ENCODE data around the gene ARHGEF12. TPM values are rescaled to one million over a fixed set of nuclear protein-coding genes. Genes with fewer than 3 reads are reported as not detected.

The ARHGEF12 gene
- total RNA-seq, 1 donor from 2014 or later: 59.5 TPM

DNA sequence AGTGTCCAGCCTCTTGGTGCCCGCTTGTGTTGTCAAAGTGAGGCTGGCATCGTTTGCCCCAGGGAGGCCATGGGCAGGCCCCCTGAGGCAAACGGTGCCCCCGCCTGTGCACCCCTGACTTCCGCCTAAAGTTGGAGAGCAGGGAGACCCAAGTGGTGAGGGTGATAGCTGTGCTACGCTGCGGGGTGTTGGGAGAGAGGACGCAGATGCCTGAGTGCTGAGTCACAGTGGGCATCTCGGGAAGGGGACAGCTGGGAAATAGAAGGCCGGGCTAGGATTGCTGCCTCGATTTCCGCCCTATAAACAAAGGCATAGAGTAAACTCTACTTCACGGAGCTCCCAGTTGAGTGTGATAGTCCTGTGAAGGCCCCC, 181.2 kb downstream of the ARHGEF12 start:
- no peak overlapping the region for H3K9ac ChIP-seq (ENCODE audit: low read depth in 1 of 3, low read length in 3 of 3)
- no peak overlapping the region for H3K27ac ChIP-seq (ENCODE audit: low read depth, low read length)
- no peak overlapping the region for H3K4me3 ChIP-seq (ENCODE audit: low read length in 3 of 3)
- peaks cover 14 to 29% (median 18%) of the 10 kb centered on the region in 3 donors for H3K27me3 ChIP-seq (ENCODE audit: control insufficient read depth in 3 of 3, insufficient read depth in 3 of 3, low read length in 3 of 3)
- H3K36me3 ChIP-seq (ENCODE audit: control insufficient read depth in 3 of 3, insufficient read depth in 3 of 3, low read length in 3 of 3): no peaks in the 10 kb centered on the region
- H3K9me3 ChIP-seq (ENCODE audit: control insufficient read depth in 3 of 3, low read length in 3 of 3): no peaks in the 10 kb centered on the region
- H3K4me1 ChIP-seq (ENCODE audit: control insufficient read depth in 3 of 3, insufficient read depth in 3 of 3, low read length in 3 of 3): no peaks in the 10 kb centered on the region

DNA sequence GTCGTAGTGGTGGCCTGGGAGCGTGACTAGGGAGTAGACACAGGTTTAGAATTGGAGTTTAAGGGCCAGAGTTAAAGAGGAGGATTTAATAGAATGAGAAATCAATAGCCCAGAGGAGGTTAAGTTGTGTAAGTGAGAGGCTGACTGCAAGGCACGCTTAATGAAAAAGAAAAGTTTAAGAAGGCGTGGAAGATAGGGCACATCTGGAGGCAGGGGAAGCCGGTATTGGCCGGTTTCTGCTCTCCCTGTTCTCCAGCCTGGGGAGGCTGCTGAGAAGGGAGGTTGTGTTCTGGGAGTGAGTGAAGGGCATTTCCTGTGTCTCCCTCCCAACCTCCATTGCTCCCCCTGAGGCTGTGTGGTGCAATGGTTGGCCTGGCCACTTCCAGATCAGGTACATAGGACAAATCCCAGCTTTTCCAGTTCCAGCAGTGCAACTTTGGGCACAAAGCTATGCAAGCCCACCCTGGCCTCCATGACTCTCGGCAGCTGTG, 181.6 kb downstream of the ARHGEF12 start:
- H3K4me3 ChIP-seq (ENCODE audit: low read length in 3 of 3): no peak overlapping the region
- peaks cover 15 to 26% (median 20%) of the 10 kb centered on the region in 3 donors for H3K27me3 ChIP-seq (ENCODE audit: control insufficient read depth in 3 of 3, insufficient read depth in 3 of 3, low read length in 3 of 3)
- no peaks in the 10 kb centered on the region for H3K9me3 ChIP-seq (ENCODE audit: control insufficient read depth in 3 of 3, low read length in 3 of 3)
- H3K9ac ChIP-seq (ENCODE audit: low read depth in 1 of 3, low read length in 3 of 3): no peak overlapping the region
- no peak overlapping the region for H3K27ac ChIP-seq (ENCODE audit: low read depth, low read length)
- no peaks in the 10 kb centered on the region for H3K36me3 ChIP-seq (ENCODE audit: control insufficient read depth in 3 of 3, insufficient read depth in 3 of 3, low read length in 3 of 3)
- no peaks in the 10 kb centered on the region for H3K4me1 ChIP-seq (ENCODE audit: control insufficient read depth in 3 of 3, insufficient read depth in 3 of 3, low read length in 3 of 3)

DNA sequence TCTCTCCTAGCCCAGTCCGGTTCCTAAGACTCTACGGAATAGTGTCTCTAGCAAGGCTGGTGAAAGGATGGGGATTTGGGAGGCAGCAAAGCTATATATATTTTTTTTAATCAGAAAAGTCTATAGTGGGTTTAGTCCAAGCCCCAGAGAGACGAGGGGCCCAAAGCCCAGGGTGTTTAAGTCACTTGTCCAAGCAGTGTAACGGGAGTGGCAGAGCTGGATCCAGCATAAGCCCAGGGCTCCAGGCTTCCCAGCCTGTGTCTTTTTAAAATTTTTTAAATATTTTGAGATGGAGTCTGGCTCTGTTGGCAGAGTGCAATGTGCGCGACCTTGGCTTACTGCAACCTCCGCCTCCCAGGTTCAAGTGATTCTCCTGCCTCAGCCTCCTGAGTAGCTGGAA, 182.1 kb downstream of the ARHGEF12 start:
- no peaks in the 10 kb centered on the region for H3K4me1 ChIP-seq (ENCODE audit: control insufficient read depth in 3 of 3, insufficient read depth in 3 of 3, low read length in 3 of 3)
- H3K36me3 ChIP-seq (ENCODE audit: control insufficient read depth in 3 of 3, insufficient read depth in 3 of 3, low read length in 3 of 3): no peaks in the 10 kb centered on the region
- no peak overlapping the region for H3K27ac ChIP-seq (ENCODE audit: low read depth, low read length)
- no peak overlapping the region for H3K4me3 ChIP-seq (ENCODE audit: low read length in 3 of 3)
- H3K9me3 ChIP-seq (ENCODE audit: control insufficient read depth in 3 of 3, low read length in 3 of 3): no peaks in the 10 kb centered on the region
- H3K27me3 ChIP-seq (ENCODE audit: control insufficient read depth in 3 of 3, insufficient read depth in 3 of 3, low read length in 3 of 3): peaks cover 19 to 21% (median 20%) of the 10 kb centered on the region in 3 donors
- H3K9ac ChIP-seq (ENCODE audit: low read depth in 1 of 3, low read length in 3 of 3): no peak overlapping the region

DNA sequence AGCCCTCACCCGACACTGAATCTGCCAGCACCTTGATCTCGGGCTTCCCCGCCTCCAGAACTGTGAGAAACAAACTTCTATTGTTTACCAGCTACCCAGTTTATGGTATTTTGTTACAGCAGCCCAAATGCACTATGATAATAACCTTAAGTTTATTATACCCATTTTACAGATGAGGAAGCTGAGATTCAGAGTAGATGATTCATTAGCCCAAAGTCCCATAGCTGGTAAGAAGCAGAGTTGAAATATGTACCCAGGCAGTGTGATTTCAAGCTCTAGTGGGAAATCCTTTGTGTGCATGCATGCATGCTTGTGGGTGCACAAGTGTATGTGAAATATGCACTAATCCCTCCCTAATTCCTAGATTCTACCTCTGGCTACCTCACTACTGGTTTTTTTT, 183.3 kb downstream of the ARHGEF12 start:
- no peak overlapping the region for H3K4me3 ChIP-seq (ENCODE audit: low read length in 3 of 3)
- no peaks in the 10 kb centered on the region for H3K4me1 ChIP-seq (ENCODE audit: control insufficient read depth in 3 of 3, insufficient read depth in 3 of 3, low read length in 3 of 3)
- H3K9me3 ChIP-seq (ENCODE audit: control insufficient read depth in 3 of 3, low read length in 3 of 3): no peaks in the 10 kb centered on the region
- peaks cover 13 to 25% (median 21%) of the 10 kb centered on the region in 3 donors for H3K27me3 ChIP-seq (ENCODE audit: control insufficient read depth in 3 of 3, insufficient read depth in 3 of 3, low read length in 3 of 3)
- H3K9ac ChIP-seq (ENCODE audit: low read depth in 1 of 3, low read length in 3 of 3): no peak overlapping the region
- H3K36me3 ChIP-seq (ENCODE audit: control insufficient read depth in 3 of 3, insufficient read depth in 3 of 3, low read length in 3 of 3): no peaks in the 10 kb centered on the region
- H3K27ac ChIP-seq (ENCODE audit: low read depth, low read length): no peak overlapping the region

DNA sequence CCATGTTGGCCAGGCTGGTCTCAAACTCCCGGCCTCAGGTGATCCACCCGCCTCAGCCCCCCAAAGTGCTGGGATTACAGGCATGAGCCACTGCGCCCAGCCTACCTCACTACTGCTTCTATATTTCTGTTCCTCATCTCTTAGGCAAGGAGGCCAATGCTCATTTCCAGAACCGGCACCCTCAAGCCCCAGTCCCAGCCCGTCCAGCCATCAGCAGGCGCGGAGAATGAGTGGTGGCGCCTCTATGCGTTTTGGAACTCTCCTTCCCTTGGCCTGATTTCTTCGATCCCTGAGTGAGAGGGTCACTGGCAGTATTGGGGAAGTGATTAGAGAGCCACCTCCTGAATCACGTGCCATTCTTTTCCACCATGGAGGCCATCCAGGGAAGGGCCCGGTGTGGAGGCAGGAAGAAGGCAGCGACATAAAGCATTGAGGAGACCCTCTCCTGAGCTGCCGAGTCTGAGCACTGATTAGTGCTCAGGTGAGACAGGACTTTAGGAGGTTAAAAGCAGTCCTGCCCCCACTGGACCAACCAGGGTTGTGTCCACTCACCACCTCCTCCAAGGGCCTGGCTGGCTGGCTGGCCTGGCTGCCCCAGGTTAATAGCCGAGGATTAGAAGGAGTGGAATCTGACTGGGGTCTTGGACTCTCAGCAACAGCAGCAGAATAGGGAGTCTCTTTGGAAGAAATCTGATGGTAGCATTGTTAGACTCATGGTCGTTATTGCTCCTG, 184.0 kb downstream of the ARHGEF12 start:
- Histone ChIP-seq H3K36me3 (ENCODE audit: control insufficient read depth in 3 of 3, insufficient read depth in 3 of 3, low read length in 3 of 3) (no peaks in the 10 kb centered on the region), H3K9ac (ENCODE audit: low read depth in 1 of 3, low read length in 3 of 3) (no peak overlapping the region), H3K4me1 (ENCODE audit: control insufficient read depth in 3 of 3, insufficient read depth in 3 of 3, low read length in 3 of 3) (no peaks in the 10 kb centered on the region), H3K27me3 (ENCODE audit: control insufficient read depth in 3 of 3, insufficient read depth in 3 of 3, low read length in 3 of 3) (peaks cover 13 to 27% (median 21%) of the 10 kb centered on the region in 3 donors), H3K27ac (ENCODE audit: low read depth, low read length) (no peak overlapping the region), H3K9me3 (ENCODE audit: control insufficient read depth in 3 of 3, low read length in 3 of 3) (no peaks in the 10 kb centered on the region), H3K4me3 (ENCODE audit: low read length in 3 of 3) (no peak overlapping the region)

DNA sequence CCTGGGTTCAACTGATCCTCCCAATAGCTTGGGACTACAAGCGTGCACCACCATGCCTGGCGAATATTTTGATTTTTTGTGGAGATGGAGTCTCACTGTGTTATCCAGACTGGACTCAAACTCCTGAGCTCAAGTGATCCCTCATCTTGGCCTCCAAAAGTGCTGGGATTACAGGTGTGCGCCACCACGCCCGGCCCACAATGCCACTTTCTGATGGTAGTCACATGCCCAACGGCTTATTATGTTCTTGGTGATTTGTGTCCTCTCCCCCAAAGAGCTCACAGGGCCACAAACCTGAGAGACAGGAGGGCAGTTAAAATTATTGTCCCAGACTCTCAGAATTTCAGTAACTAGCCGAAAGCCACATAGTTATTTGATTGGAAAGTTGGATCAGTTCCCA, 185.0 kb downstream of the ARHGEF12 start:
- Histone ChIP-seq H3K9ac (ENCODE audit: low read depth in 1 of 3, low read length in 3 of 3) (no peak overlapping the region), H3K9me3 (ENCODE audit: control insufficient read depth in 3 of 3, low read length in 3 of 3) (no peaks in the 10 kb centered on the region), H3K27ac (ENCODE audit: low read depth, low read length) (no peak overlapping the region), H3K4me1 (ENCODE audit: control insufficient read depth in 3 of 3, insufficient read depth in 3 of 3, low read length in 3 of 3) (no peaks in the 10 kb centered on the region), H3K27me3 (ENCODE audit: control insufficient read depth in 3 of 3, insufficient read depth in 3 of 3, low read length in 3 of 3) (peaks cover 17 to 30% (median 24%) of the 10 kb centered on the region in 3 donors), H3K4me3 (ENCODE audit: low read length in 3 of 3) (no peak overlapping the region), H3K36me3 (ENCODE audit: control insufficient read depth in 3 of 3, insufficient read depth in 3 of 3, low read length in 3 of 3) (no peaks in the 10 kb centered on the region)

DNA sequence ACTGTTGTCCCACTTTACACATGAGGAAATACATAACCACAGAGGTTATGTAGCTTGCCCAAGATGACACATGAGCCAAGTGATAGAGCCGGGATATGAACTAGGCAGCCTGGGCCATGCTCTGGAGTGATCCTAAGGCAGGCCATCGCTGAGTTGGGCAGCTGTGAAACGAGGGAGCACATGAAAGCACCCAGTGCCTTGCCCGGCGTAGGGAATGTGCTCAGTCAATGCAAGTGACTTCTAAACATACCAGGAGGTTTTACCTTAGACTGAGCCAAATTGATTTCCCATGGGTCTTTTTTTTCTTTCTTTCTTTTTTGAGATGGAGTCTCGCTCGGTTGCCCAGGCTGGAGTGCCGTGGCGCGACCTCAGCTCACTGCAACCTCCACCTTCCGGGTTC, 185.8 kb downstream of the ARHGEF12 start:
- no peak overlapping the region for H3K9ac ChIP-seq (ENCODE audit: low read depth in 1 of 3, low read length in 3 of 3)
- peaks cover 17 to 37% (median 24%) of the 10 kb centered on the region in 3 donors for H3K27me3 ChIP-seq (ENCODE audit: control insufficient read depth in 3 of 3, insufficient read depth in 3 of 3, low read length in 3 of 3)

DNA sequence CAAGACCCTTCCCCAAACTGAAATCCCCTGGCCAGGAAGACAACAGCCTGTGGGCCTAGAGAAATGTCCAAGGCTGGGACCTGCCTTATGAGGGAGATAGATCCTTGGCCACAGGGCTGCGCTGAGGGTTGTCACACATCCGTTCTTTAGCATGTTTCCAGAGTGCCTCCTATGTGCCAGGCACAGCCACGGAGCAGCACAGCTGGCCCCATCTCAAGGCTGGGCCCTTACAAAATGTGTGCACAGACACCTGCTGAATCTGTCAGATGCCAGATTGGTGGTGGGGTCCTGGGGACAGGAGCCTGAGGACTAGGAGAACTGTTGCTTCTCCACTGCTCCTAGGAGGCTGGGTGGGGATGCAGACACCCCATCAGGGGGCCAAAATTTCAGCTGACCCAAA, 186.5 kb downstream of the ARHGEF12 start:
- H3K9me3 ChIP-seq (ENCODE audit: control insufficient read depth in 3 of 3, low read length in 3 of 3): no peaks in the 10 kb centered on the region
- H3K27ac ChIP-seq (ENCODE audit: low read depth, low read length): no peak overlapping the region
- no peak overlapping the region for H3K4me3 ChIP-seq (ENCODE audit: low read length in 3 of 3)
- H3K9ac ChIP-seq (ENCODE audit: low read depth in 1 of 3, low read length in 3 of 3): peak overlapping the region in 1 of 3 donors; percentile 8
- H3K27me3 ChIP-seq (ENCODE audit: control insufficient read depth in 3 of 3, insufficient read depth in 3 of 3, low read length in 3 of 3): peaks cover 17 to 43% (median 24%) of the 10 kb centered on the region in 3 donors
- H3K4me1 ChIP-seq (ENCODE audit: control insufficient read depth in 3 of 3, insufficient read depth in 3 of 3, low read length in 3 of 3): no peaks in the 10 kb centered on the region
- no peaks in the 10 kb centered on the region for H3K36me3 ChIP-seq (ENCODE audit: control insufficient read depth in 3 of 3, insufficient read depth in 3 of 3, low read length in 3 of 3)

More for the DNA sequence above, 185.8 kb downstream of the ARHGEF12 start:
- Histone ChIP-seq H3K4me1 (ENCODE audit: control insufficient read depth in 3 of 3, insufficient read depth in 3 of 3, low read length in 3 of 3) (no peaks in the 10 kb centered on the region), H3K27ac (ENCODE audit: low read depth, low read length) (no peak overlapping the region), H3K9me3 (ENCODE audit: control insufficient read depth in 3 of 3, low read length in 3 of 3) (no peaks in the 10 kb centered on the region), H3K4me3 (ENCODE audit: low read length in 3 of 3) (no peak overlapping the region), H3K36me3 (ENCODE audit: control insufficient read depth in 3 of 3, insufficient read depth in 3 of 3, low read length in 3 of 3) (no peaks in the 10 kb centered on the region)

DNA sequence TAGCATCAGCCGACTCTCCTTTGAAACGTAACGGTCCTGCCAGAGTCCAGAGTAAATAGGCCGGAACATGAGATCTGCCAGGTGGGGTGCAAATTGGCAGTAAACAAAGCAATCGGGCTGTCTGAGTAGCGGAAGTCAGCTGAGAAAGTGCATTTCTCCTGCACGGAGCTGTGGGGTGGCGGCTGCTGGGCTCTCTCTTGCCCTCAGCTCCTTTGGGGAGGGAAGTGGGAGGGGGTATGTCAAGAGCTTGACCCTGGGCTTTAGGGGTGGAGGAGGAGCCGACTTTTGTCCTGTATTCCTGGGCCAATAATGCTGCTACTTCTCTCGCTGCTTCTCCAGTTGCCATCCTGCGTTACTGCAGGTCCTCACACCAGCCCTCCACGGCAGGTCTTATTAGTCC, 187.0 kb downstream of the ARHGEF12 start:
- Histone ChIP-seq H3K4me1 (ENCODE audit: control insufficient read depth in 3 of 3, insufficient read depth in 3 of 3, low read length in 3 of 3) (no peaks in the 10 kb centered on the region), H3K27me3 (ENCODE audit: control insufficient read depth in 3 of 3, insufficient read depth in 3 of 3, low read length in 3 of 3) (peaks cover 13 to 39% (median 24%) of the 10 kb centered on the region in 3 donors), H3K4me3 (ENCODE audit: low read length in 3 of 3) (no peak overlapping the region), H3K9ac (ENCODE audit: low read depth in 1 of 3, low read length in 3 of 3) (no peak overlapping the region), H3K27ac (ENCODE audit: low read depth, low read length) (no peak overlapping the region), H3K36me3 (ENCODE audit: control insufficient read depth in 3 of 3, insufficient read depth in 3 of 3, low read length in 3 of 3) (no peaks in the 10 kb centered on the region), H3K9me3 (ENCODE audit: control insufficient read depth in 3 of 3, low read length in 3 of 3) (no peaks in the 10 kb centered on the region)

DNA sequence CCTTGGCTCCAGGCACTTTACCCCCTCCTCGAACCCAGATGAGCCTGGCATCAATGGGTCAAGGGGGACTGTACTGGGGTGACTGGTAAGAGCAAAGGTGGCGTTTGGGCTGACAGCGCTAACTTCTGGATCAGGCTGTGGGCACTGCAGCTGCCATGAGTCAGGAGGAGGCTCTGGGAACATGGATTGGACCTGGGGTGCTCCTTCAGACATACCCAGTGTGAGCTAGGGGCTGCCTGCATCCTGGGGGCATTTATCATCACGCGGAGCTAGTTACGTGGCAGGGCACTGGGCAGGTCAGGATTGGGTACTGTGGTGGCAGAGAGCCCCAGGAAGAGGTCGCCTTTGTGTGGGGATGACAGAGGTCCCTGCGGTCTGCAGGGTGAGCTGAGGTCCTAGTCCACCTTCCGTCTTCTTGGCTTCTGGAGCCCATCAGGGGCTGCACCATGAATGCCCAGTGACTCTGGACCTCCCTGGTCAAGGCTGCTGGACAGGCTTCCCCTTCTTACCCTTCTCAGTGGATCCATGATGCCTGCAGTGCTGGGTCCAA, 188.4 kb downstream of the ARHGEF12 start:
- Histone ChIP-seq H3K9me3 (ENCODE audit: control insufficient read depth in 3 of 3, low read length in 3 of 3) (no peaks in the 10 kb centered on the region), H3K27me3 (ENCODE audit: control insufficient read depth in 3 of 3, insufficient read depth in 3 of 3, low read length in 3 of 3) (peaks cover 18 to 39% (median 33%) of the 10 kb centered on the region in 3 donors), H3K4me3 (ENCODE audit: low read length in 3 of 3) (no peak overlapping the region)

More for the DNA sequence above, 188.4 kb downstream of the ARHGEF12 start:
- Histone ChIP-seq H3K9ac (ENCODE audit: low read depth in 1 of 3, low read length in 3 of 3) (no peak overlapping the region), H3K27ac (ENCODE audit: low read depth, low read length) (no peak overlapping the region), H3K4me1 (ENCODE audit: control insufficient read depth in 3 of 3, insufficient read depth in 3 of 3, low read length in 3 of 3) (no peaks in the 10 kb centered on the region), H3K36me3 (ENCODE audit: control insufficient read depth in 3 of 3, insufficient read depth in 3 of 3, low read length in 3 of 3) (no peaks in the 10 kb centered on the region)
